Lung microvascular endothelial cell (primary cell): Measurements from ENCODE around the gene STARD4. TPM values are rescaled to one million over a fixed set of nuclear protein-coding genes. Genes with fewer than 3 reads are reported as not detected.

Source experiments
- DNase-seq, 2 donors: peaks; one replicate each; pipeline versions ENCODE4 v3.0.0 to v3.0.0-alpha.2; 2010; ENCODE audit warnings: low read depth in 2 of 2
- total RNA-seq: library from RNA; depleted of rRNA; stranded (reverse); fragments of >200 nt; gene quantifications from 2 replicates; pipeline ENCODE4 v1.2.1, GENCODE V29; 2014

The STARD4 gene
- total RNA-seq, 1 donor from 2014 or later = 42.5 TPM

DNA sequence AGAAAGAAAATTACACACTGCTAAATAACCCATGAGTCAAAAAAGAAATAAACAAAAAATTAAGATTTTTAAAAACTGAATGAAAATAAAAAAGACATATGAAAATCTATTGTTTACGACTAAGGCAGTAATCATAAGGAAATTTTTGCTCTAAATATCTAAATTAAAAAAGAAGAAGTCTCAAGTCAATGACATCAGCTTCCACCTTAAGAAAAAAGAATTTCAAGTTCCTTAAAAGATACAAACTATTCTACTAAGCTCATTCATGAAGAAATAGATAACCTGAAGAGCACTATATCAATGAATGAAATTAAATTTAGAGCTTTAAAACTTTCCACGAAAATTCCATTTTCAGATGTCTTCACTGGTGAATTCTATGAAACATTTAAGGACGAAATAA lies 15.7 kb upstream of the STARD4 start:
- no peak for DNase-seq

DNA sequence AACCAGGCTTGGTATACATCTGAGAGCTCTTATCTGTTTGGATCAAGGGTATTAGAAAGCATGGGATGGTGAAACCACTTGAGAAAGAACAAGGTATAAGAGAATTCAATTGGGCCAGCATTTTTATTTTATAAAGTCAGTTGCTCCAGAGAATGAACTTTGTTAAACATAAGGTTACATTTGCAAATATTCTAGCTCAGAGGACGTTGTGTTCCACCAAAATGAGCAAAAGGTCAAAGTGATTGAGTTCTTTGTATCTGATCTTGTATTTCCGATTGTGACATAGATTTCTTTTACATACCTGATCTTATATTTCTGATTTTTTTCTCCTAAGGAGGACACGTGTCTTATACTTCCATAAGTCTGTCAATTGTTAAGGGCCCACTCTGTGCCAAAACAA lies 8.6 kb upstream of the STARD4 start:
- no peak for DNase-seq

DNA sequence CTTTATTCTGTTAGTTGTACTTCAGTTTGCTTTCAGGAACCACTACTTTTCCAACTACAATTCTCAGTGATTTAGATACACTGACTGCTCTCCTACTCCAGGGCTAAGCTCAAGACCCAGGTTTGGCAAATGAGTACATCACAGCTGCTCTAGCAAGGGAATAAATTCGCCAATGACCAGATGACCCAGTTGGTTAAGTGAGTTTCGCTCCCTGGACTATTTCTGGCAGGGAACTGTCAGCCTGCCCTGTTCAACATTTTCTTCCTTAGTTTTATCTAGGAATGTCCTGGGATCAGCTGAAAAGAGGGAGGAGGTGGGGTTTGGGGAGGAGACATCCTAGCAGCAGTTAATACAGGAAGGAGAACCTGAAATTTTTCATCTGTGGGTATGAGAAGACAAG lies 6.4 kb upstream of the STARD4 start:
- no peak for DNase-seq

- DNase-seq = no peak
Observed at GRCh38 chr5:111517853-111518501, 5.6 kb upstream of the STARD4 start.

DNA sequence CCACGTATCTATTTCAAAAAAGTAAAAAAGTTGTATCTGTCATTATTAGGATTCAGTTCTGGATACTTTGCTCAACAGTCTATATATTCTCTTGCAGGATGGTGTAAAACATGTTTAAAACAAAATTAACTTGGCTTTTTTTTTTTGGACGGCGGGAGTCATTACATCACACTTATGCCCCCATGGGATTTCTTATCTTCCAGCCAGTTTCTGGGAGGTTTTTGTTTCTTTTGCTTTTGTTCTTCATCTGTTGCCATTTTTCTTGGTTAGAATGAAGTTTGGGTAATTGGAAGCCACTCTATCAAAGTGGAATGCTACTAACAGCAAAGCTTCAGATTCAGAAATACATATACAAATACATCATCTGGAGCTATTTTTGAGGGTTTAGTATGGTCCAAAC lies 1.8 kb upstream of the STARD4 start:
- no peak for DNase-seq

DNA sequence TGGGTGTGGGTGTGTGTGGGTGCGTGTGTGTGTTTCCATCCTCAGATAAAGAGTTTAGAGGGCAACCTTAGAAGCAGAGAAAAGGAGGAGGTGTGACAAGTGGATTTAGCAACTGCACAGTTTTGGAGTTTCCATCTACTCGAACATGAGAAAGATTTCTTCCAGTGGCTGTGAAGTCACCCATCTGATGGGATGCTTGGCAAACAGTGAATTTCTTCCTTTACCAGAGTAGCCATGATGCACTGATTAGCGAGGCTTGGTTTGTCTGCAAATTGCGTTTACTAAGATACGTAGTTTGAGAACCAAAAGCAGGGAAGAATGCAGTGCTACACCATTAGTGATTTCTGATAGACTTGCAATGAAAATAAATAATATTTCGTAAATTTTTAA lies 791 bp upstream of the STARD4 start:
- no peak for DNase-seq

DNA sequence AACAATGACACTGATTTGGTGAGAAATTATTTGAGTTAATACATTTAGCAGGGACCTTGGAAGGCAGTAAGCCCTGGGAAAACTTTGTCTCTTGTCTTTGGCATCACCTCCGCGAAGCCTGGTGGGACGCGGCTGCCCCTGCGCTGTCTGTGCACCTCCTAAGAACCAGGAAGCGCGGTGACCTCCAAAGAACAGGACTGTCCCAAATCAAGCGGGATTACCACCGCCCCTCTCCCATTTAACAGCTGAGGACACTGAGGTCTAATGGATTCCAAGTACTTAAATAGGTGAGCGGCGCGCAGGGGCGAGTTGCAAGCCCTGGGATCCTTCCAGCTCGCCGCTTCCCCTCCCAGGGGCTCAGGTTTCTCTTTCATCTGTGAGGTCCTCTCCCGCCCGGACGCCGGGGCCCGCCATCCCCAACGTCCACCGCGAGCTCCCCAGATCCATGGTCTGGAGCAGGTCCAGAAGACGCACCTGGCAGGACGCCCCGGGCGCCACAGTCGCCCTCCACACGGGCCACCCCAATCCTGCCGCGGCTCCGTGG lies 432 bp downstream of the STARD4 start:
- DNase-seq = peak; percentile 44 to 52

DNA sequence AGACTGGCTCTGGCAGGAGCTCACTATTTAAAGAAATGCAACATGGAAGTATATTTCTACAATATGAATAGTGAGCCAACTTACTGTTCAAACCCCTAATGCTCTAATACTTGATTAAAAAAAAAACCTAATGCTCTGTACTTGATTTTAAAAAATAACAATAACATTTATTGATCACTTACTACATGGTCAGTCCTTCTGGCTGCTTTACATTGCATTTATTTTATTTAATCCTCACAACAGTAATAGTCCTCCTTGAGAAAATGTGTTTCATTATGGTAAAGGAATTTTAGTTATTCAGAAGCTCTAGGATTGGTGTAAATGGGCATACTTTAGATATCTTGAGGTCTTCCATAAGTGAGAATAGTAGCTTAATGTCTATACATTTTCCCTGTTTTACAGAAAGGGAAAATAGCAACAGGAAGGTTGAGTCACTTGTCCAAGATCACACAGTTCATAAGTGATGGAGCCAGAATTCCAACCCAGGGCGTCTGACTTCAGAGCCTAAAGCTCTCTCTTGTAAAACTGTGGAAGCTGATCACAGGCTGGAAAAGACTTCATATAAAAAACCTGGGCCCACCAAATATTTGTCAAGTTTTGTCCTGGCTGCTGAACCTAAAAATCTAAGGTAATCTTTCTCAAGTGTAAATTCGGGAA lies 1.0 kb downstream of the STARD4 start:
- DNase-seq = peak; percentile 36 to 71

DNA sequence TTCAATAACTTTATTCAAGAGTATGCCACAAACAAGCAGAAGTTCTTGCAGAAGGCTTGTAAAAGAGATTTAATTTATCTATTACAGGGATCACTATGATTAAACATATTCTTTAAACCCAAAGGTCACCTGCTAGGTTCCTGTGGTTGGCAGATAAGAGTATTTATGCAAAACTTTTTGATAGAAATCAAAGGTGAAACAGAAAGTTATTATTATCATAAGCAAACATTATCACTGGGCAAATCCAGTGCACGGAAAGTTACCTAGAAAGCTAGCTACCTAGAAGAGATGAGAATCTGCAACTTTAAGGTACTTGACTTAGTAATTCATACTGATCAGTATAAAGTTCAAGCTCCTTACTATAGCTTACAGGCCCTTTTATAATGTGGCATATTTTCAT lies 3.2 kb downstream of the STARD4 start:
- peak in 1 of 2 donors; percentile 32 for DNase-seq

DNA sequence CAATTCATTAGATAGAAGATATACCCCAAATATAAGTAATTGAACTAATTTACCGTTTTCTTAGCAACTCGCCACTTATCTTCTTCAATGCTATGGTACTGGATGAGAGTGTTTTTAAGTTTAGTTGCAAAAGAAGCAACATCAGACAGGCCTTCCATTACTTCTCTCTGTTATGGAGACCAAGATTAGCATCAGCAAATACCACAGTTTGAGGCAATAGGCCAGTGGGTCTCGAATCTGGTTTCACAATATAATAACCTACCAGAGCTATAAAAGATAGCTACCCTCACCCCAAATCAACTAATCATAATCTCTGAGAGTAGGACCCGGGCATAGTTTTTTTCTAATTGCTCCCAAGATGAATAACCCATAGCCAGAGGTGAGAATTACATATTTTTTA lies 5.1 kb downstream of the STARD4 start:
- DNase-seq = no peak

GRCh38 chr5:111505096-111505495 lies 7.2 kb downstream of the STARD4 start:
- DNase-seq = no peak

DNA sequence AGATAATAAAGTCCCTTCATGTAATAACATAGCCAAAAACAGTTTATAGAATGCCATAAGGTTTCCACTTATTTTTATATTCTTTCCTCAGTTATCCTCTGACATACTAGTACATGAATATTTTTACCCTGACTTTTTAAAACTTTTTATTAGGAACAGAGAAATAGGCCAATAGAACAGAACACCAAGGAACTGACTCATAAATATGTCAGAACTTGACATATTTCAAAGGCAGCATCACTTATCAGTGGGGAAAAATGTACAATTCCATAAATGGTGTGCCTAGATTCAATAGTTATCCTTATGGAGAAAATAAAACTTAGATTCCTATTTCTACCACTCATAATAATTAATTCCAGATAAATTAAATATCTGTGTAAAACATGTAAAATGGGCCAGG lies 9.4 kb downstream of the STARD4 start:
- DNase-seq = no peak

GRCh38 chr5:111498346-111498745 lies 14.0 kb downstream of the STARD4 start:
- peak in 1 of 2 donors; percentile 17 for DNase-seq

DNA sequence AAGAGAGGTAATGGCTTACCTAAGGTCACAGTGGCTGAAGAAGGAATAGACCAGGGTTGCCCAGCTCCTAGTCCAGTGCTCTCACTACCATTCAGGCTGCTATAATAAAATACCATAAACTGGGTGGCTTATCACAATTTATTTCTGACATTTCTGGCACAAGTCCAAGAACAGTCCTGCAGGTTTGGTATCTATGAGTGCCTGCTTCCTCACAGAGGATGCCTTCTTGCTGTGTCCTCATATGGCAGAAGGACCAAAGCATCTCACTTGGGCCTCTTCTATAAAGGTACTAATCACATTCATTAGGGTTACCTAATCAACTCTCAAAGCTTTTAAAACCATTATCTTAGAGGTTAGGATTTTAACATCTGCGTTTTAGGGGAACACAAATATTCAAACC lies 17.2 kb downstream of the STARD4 start:
- DNase-seq = no peak

GRCh38 chr5:111494355-111494999 lies 17.9 kb downstream of the STARD4 start:
- no peak for DNase-seq

DNA sequence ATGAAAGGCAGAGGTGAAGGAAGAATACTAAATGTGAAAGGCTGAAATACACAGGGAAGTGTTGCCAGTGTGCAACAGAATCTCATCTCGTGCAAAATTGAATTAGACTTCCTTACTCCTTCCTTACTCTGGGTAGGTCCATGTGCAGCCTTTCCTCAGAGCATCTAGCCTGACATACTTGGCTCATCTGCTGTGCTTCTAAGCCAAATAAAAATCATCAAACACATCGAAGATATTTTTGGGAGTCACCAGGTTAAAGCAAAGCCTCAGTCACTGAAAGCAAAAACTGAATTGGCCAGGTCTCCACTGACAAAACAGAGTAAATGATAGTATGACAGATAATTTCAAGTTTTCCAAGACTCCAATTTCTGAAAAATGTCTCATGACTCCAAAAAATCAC lies 19.3 kb downstream of the STARD4 start:
- no peak for DNase-seq

DNA sequence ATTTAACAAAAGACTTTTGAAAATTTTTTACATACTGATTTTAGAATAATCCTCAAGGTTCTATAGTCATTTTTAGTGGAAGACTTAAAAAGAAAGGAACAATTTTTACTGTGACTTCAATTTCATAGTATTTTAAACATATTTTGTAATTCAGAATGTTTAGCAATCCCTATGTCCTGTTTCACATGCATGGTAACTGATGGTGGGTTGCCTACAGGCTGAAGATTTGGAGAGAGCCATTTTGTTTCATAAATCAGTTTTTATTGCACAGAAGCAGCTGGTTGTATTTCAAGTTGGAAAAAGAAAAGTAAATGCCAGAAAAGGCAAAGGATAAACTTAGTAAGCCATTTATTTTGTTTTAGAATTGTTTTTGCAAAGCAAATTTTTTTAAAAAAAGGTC lies 24.0 kb downstream of the STARD4 start:
- no peak for DNase-seq

GRCh38 chr5:111486926-111487325 lies 25.4 kb downstream of the STARD4 start:
- no peak for DNase-seq

DNA sequence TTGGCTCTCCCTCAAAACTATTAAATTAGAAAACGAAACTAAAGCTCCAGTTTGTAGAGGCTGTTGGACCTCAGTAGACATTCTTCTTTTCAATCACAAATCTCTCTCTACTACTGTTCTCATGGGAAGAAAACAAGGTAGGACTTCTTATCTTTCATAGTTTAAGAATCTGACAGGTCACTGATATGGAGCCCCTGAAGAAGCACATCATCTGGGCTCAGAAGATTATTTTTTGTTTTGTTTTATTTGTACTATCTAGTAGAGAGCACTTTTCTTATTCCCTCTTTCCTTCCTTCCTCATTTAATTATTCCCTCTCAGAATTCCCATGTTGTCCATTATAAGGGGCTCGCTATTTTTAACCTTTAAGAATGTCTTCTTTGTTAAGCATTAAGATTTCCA lies 26.3 kb downstream of the STARD4 start:
- DNase-seq = no peak

GRCh38 chr5:111480346-111480745 lies 32.0 kb downstream of the STARD4 start:
- DNase-seq = no peak

GRCh38 chr5:111478898-111479297 lies 33.4 kb downstream of the STARD4 start:
- DNase-seq = no peak

DNA sequence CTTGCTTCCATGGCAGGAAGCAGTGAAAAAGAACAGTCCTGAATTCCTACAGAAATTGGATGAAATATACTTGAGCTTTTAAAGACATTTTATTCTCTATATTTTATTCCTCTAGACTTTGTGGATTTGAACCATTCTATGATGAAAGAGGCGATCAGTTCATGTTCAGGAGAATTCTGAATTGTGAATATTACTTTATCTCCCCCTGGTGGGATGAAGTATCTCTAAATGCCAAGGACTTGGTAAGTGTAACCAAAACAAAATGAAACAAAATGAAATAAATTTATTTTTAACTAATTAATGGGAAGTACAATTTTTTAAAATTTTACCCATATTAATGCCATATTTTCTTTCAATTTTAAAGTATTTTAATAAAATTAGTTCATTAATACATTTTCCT lies 34.1 kb downstream of the STARD4 start:
- DNase-seq = no peak

GRCh38 chr5:111472579-111472978 lies 39.8 kb downstream of the STARD4 start:
- DNase-seq = no peak
